ENCODE data around the gene RAB7B.

Gene RAB7B

DNA sequence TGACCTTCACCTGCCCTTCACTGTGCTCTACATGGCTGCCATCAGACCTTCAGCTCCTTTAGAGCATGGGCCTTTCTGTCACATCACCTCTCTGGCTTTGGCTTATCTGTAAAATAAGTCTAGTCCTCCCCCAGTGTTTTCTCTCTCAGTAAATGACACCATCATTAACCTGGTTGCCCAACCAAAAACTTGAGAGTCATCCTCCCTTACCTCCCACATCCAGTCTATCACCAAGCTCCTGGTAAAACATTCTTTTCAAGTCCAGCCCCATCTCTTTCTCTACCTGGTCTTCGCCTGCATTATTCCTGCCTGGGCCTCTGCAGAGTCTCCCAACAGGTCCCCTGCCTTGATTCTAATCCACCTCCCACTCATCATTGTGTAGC, 73.0 kb downstream of the RAB7B start:
- no peak overlapping the region for H3K4me3 Mint-ChIP-seq
- H3K4me1 Mint-ChIP-seq (ENCODE audit: low read depth) = no peaks in the 10 kb centered on the region
- H3K9me3 Mint-ChIP-seq = no peaks in the 10 kb centered on the region
- no peaks in the 10 kb centered on the region for H3K36me3 Mint-ChIP-seq (ENCODE audit: low read depth)
- no peak overlapping the region for H3K27ac Mint-ChIP-seq
- H3K27me3 Mint-ChIP-seq (ENCODE audit: low read depth) = peaks cover 15% of the 10 kb centered on the region

DNA sequence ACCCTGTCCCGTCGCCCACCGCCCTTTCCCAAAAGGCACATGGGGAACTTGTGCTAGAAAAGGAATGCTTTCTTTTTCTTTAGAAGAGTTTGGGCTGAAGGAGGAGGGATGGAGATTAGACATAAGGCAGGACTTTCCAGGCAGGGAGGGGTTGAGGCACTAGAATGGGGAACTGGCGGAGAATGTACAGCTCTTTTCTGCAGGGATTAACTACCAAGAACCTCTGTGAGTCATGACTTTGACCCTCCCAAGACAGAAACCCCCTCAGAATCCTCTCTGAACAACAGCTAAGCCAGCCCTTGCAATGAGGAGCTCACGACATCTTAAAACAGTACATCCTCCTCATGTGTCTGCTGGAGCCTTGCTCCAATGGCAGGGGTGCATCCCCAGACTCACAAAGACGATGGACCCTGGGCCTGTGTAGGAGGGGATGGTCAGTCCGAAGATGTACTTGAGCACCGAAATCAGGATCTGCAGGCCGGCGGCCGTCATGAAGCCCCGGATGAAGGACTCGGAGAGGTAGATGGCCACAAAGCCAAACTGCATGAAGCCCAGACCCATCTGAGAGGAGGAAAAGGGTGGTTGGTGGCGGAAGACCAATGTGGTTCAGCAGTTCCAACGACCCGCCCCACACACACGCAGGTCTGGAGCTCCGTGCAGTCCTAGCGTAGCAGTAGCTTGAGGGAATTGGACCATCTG, 73.5 kb downstream of the RAB7B start:
- peaks cover 15% of the 10 kb centered on the region for H3K27me3 Mint-ChIP-seq (ENCODE audit: low read depth)
- no peak overlapping the region for H3K27ac Mint-ChIP-seq
- H3K9me3 Mint-ChIP-seq = no peaks in the 10 kb centered on the region
- no peaks in the 10 kb centered on the region for H3K4me1 Mint-ChIP-seq (ENCODE audit: low read depth)
- no peak overlapping the region for H3K4me3 Mint-ChIP-seq
- no peaks in the 10 kb centered on the region for H3K36me3 Mint-ChIP-seq (ENCODE audit: low read depth)

- Mint-ChIP-seq H3K9me3 (no peaks in the 10 kb centered on the region), H3K4me1 (ENCODE audit: low read depth) (no peaks in the 10 kb centered on the region), H3K4me3 (no peak overlapping the region), H3K36me3 (ENCODE audit: low read depth) (no peaks in the 10 kb centered on the region), H3K27ac (no peak overlapping the region), H3K27me3 (ENCODE audit: low read depth) (peaks cover 15% of the 10 kb centered on the region)
Measured at GRCh38 chr1:205928317-205928716, 74.9 kb downstream of the RAB7B start.

GRCh38 chr1:205927676-205928075, 75.5 kb downstream of the RAB7B start:
- H3K27me3 Mint-ChIP-seq (ENCODE audit: low read depth) = peaks cover 13% of the 10 kb centered on the region
- no peak overlapping the region for H3K27ac Mint-ChIP-seq
- no peaks in the 10 kb centered on the region for H3K4me1 Mint-ChIP-seq (ENCODE audit: low read depth)
- H3K36me3 Mint-ChIP-seq (ENCODE audit: low read depth) = no peaks in the 10 kb centered on the region
- H3K9me3 Mint-ChIP-seq = no peaks in the 10 kb centered on the region
- H3K4me3 Mint-ChIP-seq = no peak overlapping the region

DNA sequence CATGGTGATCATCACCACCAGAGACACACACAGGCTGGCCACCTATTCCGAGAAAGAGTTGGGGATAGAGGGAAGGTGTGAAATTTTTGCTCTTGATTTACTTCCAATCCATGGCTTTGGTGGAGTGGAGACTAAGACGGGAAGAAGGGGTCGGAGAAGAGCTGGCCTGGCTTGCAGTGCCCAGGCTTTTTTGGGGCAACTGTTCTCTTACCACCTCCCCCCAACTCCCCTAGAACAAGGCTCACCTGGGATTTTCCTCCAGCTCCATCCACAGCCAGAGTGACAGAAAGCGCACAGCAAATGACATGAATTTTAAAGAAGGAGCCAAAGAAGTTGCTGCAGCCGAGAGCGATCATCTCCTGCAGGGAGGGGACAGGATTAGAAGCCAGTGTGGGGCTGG, 75.9 kb downstream of the RAB7B start:
- Mint-ChIP-seq H3K4me3 (no peak overlapping the region), H3K36me3 (ENCODE audit: low read depth) (no peaks in the 10 kb centered on the region), H3K27ac (no peak overlapping the region), H3K9me3 (no peaks in the 10 kb centered on the region), H3K27me3 (ENCODE audit: low read depth) (peaks cover 9% of the 10 kb centered on the region), H3K4me1 (ENCODE audit: low read depth) (no peaks in the 10 kb centered on the region)

Data from T-helper 1 cell treated with Interleukin-12 subunit alpha and Interleukin-12 subunit beta and Interleukin-4 antibody, amounts not matched to agents 30 μg/mL and 1 μg/mL, for 36 hours (primary cell).